GM12878 (cell line): Measurements from ENCODE around the gene OTOA. TPM values are rescaled to one million over a fixed set of nuclear protein-coding genes. Genes with fewer than 3 reads are reported as not detected.
"Not testable (repeated sequence)": the region's sequence is repeated elsewhere in the genome, so short reads cannot be mapped to it uniquely, and the experiment has no call there.

ENCODE experiments used
- ATAC-seq: fragments of 200-7000 bp; cut with Tn5 transposase; 3 replicates; pipeline ENCODE4 v1.9.1; 2020; ENCODE audit warnings: mild to moderate bottlenecking, moderate library complexity
- BruUV-seq: library from RNA; stranded (reverse); fragments of 400-500 nt; replicated peaks from 2 replicates; lab custom pipeline; 2021; lab: Mats Ljungman, UMichigan
- CTCF ChIA-PET: fragments of 300-600 bp; sonication (Branson Sonifier 250); formaldehyde crosslinking; extraction: SDS; loops from one replicate; lab custom pipeline; 2021; ENCODE audit warnings: inconsistent platforms; lab: Yijun Ruan, JAX
- POLR2A ChIA-PET: fragments of 350-600 bp; formaldehyde crosslinking; extraction: SDS; loops from one replicate; lab custom pipeline; 2021; ENCODE audit warnings: inconsistent platforms; lab: Charles Lee
- RAD21 ChIA-PET: fragments of 300-600 bp; sonication (Branson Sonifier 250); formaldehyde crosslinking; loops from one replicate; lab custom pipeline; 2023; ENCODE audit warnings: antibody characterized with exemption; ENCODE audit not compliant: unreplicated experiment; lab: Charles Lee
- SMC1A ChIA-PET: fragments of 300-600 bp; sonication (Branson Sonifier 250); formaldehyde crosslinking; loops from one replicate; lab custom pipeline; 2023; ENCODE audit not compliant: unreplicated experiment, uncharacterized antibody; lab: Charles Lee
- DNase-seq: peaks from one replicate; pipeline ENCODE4 v3.0.0-alpha.2; 2011; ENCODE audit warnings: low read depth, low spot score
- FAIRE-seq: peaks from 3 replicates; lab custom pipeline; 2011; peaks lifted over from hg19 to GRCh38; lab: Jason Lieb, UNC
- H2AFZ ChIP-seq: 2 replicates; pipeline ENCODE4 v1.6.0; 2011; ENCODE audit warnings: low read depth, low read length, control low read depth; ENCODE audit not compliant: control insufficient read depth
- H3K27ac ChIP-seq: 2 replicates; pipeline ENCODE4 v1.5.1; 2011; ENCODE audit warnings: control low read depth; ENCODE audit not compliant: control insufficient read depth, insufficient read depth
- H3K27me3 ChIP-seq, 2 experiments: replicated peaks in 1 of 2; 2 replicates each; pipeline versions ENCODE4 v1.6.0 to v1.6.1; 2011; ENCODE audit warnings: low read length in 1 of 2; ENCODE audit not compliant: control insufficient read depth in 2 of 2, insufficient read depth in 2 of 2
- H3K36me3 ChIP-seq, 2 experiments: 2 replicates each; pipeline ENCODE4 v1.5.1; 2011; ENCODE audit warnings: low read length in 1 of 2; ENCODE audit not compliant: control insufficient read depth in 2 of 2, insufficient read depth in 2 of 2
- H3K4me1 ChIP-seq: 2 replicates; pipeline ENCODE4 v1.6.1; 2011; ENCODE audit warnings: mild to moderate bottlenecking, low read length, moderate library complexity, mixed read lengths; ENCODE audit not compliant: control insufficient read depth, insufficient read depth
- H3K4me2 ChIP-seq: 2 replicates; pipeline ENCODE4 v1.6.0; 2011; ENCODE audit warnings: control low read depth; ENCODE audit not compliant: control insufficient read depth, insufficient read depth
- H3K4me3 ChIP-seq: fragments of 200-600 bp; sonication (generic); 2 replicates; pipeline ENCODE4 v1.5.1; 2016
- H3K79me2 ChIP-seq: 2 replicates; pipeline ENCODE4 v1.6.0; 2011; ENCODE audit warnings: low read length; ENCODE audit not compliant: control insufficient read depth, insufficient read depth
- H3K9ac ChIP-seq: 2 replicates; pipeline ENCODE4 v1.8.0; 2011; ENCODE audit warnings: low read length, control low read depth, mixed read lengths; ENCODE audit not compliant: control insufficient read depth, insufficient read depth
- H3K9me3 ChIP-seq: replicated peaks from 3 replicates; pipeline ENCODE4 v1.5.1; 2011; ENCODE audit warnings: mild to moderate bottlenecking, low read length; ENCODE audit not compliant: control insufficient read depth, insufficient read depth
- H4K20me1 ChIP-seq: 2 replicates; pipeline ENCODE4 v1.6.0; 2011; ENCODE audit not compliant: control insufficient read depth, insufficient read depth
- CBFB ChIP-seq: IDR thresholded peaks from 2 replicates; pipeline ENCODE4 v1.6.1; 2016; ENCODE audit warnings: antibody characterized with exemption, low read depth
- EP300 ChIP-seq, 2 experiments: fragments of 150-350 bp in 1 of 2; IDR thresholded peaks; 2 replicates each; pipeline ENCODE4 v1.6.1; 2011 to 2012; ENCODE audit warnings: low read depth in 2 of 2, low read length in 2 of 2, borderline replicate concordance in 1 of 2, improper control_type of control experiment in 1 of 2, inconsistent platforms in 1 of 2; ENCODE audit not compliant: control insufficient read depth in 1 of 2
- FOXK2 ChIP-seq: fragments of 450-650 bp; IDR thresholded peaks from 2 replicates; pipeline ENCODE4 v1.6.1; 2017; ENCODE audit warnings: mild to moderate bottlenecking, moderate library complexity
- RELA ChIP-seq: fragments of 450-650 bp; IDR thresholded peaks from 2 replicates; pipeline ENCODE4 v1.8.0; 2014; ENCODE audit warnings: borderline replicate concordance; ENCODE audit not compliant: partially characterized antibody
- SRF ChIP-seq, 2 experiments: IDR thresholded peaks; 2 replicates each; pipeline ENCODE4 v1.6.1; 2011; ENCODE audit warnings: low read depth in 2 of 2, low read length in 2 of 2, mild to moderate bottlenecking in 1 of 2, moderate library complexity in 1 of 2
- WGBS: methylation state at CpG from one replicate; pipeline ENCODE4 v1.1.6; 2016; ENCODE audit warnings: low lambda C conversion rate; ENCODE audit not compliant: insufficient replicate concordance, insufficient coverage; ENCODE audit errors: missing lambda C conversion rate; 5-methylcytosine and 5-hydroxymethylcytosine counted together
- in situ Hi-C: fragments of 300-500 bp; cut with MboI; formaldehyde crosslinking; loops from 9 replicates; pipeline ENCODE4 v1.14.3; 2018; ENCODE audit warnings: mixed read lengths
- intact Hi-C: fragments of 100-400 bp; cut with micrococcal nuclease; formaldehyde crosslinking; loops from one replicate; pipeline ENCODE4 v1.14.2; 2022; ENCODE audit not compliant: unreplicated experiment
- polyA plus RNA-seq, 11 experiments: library from polyadenylated mRNA; depleted of rRNA in 4 of 11; unstranded in 6 of 11; stranded (reverse) in 5 of 11; fragments of >200 nt; fragmentation: Nextera tagmentation in 4 of 11; fragmentation: Illumina TruSeq in 1 of 11; extraction: Ambion mirVana in 4 of 11; extraction: Trizol in 1 of 11; gene quantifications; 1 replicate in 1 of 11; 2 replicates in 10 of 11; pipeline versions ENCODE4 v1.2.1 to v1.2.3, GENCODE V29; 2011 to 2016; ENCODE audit warnings: inconsistent platforms in 2 of 11, missing spikeins in 2 of 11, low read depth in 1 of 11
- total RNA-seq, 4 experiments: library from RNA; depleted of rRNA in 3 of 4; stranded (reverse); fragments of >200 nt in 3 of 4; fragmentation: Illumina TruSeq in 1 of 4; extraction: Trizol in 1 of 4; gene quantifications; 2 replicates each; pipeline versions ENCODE4 v1.2.1 to v1.2.3, GENCODE V29; 2013 to 2021
- TF ChIP-seq, protein P1 (sequence below): IDR thresholded peaks from 2 replicates; pipeline ENCODE4 v1.6.1; 2011; ENCODE audit warnings: low read depth, low read length, improper control_type of control experiment, borderline replicate concordance
- TF ChIP-seq, protein P2 (sequence below): IDR thresholded peaks from 2 replicates; pipeline ENCODE4 v1.6.1; 2012; ENCODE audit warnings: improper control_type of control experiment, low read depth, low read length; ENCODE audit not compliant: insufficient replicate concordance
- TF ChIP-seq, protein P3 (sequence below): fragments of 450-650 bp; IDR thresholded peaks from 2 replicates; pipeline ENCODE4 v1.6.1; 2016; ENCODE audit warnings: mild to moderate bottlenecking

Gene OTOA
- total and polyA plus RNA-seq, 10 of the 15 experiments (the other 5 are each of a cell fraction or from before 2014, with no cell fraction given): 0.33 to 1.5 (median 0.61) TPM

DNA sequence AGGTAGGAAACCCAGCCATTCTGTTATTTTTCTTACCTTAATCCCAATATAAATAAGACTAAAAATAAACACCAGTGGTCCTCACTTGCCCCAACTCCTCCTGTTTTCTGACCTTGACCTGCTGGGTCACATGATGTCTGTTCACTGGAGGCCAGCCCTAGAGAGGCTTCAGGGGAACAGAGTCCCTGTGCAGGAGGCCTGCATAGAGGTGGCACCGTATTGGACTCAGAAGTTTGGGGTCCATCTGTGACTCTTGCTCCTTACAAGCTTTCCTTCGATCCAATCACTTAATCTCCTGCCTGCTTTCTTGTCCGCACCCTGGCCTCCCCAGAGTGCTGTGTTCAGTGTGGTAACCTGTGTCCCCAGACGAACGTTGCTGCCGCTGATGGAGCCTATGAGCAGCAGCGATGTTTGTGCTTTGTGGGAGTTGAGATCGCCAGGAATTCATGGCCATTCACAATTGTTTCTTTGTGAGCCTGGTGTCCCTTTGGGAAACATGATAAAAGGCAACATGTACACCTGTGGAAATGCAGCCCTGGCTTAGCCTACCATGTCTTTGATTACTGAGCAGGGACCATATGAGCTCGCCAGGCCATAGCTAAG lies 16.1 kb upstream of the OTOA start (continued):
- no peak; a peak in 2 of 4 replicates for TF ChIP-seq EP300 (IDR thresholded peaks at IDR 0.05; ENCODE audit: borderline replicate concordance in 1 of 2, control insufficient read depth in 1 of 2, low read depth in 2 of 2, low read length in 2 of 2)
- no peak for TF ChIP-seq RELA
- peak; percentile 10; the same call in 1 of the 2 replicates for TF ChIP-seq CBFB
- TF ChIP-seq, protein P1, sequence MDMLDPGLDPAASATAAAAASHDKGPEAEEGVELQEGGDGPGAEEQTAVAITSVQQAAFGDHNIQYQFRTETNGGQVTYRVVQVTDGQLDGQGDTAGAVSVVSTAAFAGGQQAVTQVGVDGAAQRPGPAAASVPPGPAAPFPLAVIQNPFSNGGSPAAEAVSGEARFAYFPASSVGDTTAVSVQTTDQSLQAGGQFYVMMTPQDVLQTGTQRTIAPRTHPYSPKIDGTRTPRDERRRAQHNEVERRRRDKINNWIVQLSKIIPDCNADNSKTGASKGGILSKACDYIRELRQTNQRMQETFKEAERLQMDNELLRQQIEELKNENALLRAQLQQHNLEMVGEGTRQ: no peak
- TF ChIP-seq SRF (IDR thresholded peaks at IDR 0.05; ENCODE audit: low read depth in 2 of 2, low read length in 2 of 2): no peak
- TF ChIP-seq, protein P2, sequence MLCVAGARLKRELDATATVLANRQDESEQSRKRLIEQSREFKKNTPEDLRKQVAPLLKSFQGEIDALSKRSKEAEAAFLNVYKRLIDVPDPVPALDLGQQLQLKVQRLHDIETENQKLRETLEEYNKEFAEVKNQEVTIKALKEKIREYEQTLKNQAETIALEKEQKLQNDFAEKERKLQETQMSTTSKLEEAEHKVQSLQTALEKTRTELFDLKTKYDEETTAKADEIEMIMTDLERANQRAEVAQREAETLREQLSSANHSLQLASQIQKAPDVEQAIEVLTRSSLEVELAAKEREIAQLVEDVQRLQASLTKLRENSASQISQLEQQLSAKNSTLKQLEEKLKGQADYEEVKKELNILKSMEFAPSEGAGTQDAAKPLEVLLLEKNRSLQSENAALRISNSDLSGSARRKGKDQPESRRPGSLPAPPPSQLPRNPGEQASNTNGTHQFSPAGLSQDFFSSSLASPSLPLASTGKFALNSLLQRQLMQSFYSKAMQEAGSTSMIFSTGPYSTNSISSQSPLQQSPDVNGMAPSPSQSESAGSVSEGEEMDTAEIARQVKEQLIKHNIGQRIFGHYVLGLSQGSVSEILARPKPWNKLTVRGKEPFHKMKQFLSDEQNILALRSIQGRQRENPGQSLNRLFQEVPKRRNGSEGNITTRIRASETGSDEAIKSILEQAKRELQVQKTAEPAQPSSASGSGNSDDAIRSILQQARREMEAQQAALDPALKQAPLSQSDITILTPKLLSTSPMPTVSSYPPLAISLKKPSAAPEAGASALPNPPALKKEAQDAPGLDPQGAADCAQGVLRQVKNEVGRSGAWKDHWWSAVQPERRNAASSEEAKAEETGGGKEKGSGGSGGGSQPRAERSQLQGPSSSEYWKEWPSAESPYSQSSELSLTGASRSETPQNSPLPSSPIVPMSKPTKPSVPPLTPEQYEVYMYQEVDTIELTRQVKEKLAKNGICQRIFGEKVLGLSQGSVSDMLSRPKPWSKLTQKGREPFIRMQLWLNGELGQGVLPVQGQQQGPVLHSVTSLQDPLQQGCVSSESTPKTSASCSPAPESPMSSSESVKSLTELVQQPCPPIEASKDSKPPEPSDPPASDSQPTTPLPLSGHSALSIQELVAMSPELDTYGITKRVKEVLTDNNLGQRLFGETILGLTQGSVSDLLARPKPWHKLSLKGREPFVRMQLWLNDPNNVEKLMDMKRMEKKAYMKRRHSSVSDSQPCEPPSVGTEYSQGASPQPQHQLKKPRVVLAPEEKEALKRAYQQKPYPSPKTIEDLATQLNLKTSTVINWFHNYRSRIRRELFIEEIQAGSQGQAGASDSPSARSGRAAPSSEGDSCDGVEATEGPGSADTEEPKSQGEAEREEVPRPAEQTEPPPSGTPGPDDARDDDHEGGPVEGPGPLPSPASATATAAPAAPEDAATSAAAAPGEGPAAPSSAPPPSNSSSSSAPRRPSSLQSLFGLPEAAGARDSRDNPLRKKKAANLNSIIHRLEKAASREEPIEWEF: no peak
- TF ChIP-seq, protein P3, sequence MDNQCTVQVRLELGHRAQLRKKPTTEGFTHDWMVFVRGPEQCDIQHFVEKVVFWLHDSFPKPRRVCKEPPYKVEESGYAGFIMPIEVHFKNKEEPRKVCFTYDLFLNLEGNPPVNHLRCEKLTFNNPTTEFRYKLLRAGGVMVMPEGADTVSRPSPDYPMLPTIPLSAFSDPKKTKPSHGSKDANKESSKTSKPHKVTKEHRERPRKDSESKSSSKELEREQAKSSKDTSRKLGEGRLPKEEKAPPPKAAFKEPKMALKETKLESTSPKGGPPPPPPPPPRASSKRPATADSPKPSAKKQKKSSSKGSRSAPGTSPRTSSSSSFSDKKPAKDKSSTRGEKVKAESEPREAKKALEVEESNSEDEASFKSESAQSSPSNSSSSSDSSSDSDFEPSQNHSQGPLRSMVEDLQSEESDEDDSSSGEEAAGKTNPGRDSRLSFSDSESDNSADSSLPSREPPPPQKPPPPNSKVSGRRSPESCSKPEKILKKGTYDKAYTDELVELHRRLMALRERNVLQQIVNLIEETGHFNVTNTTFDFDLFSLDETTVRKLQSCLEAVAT: no peak
- TF ChIP-seq FOXK2: no peak

DNA sequence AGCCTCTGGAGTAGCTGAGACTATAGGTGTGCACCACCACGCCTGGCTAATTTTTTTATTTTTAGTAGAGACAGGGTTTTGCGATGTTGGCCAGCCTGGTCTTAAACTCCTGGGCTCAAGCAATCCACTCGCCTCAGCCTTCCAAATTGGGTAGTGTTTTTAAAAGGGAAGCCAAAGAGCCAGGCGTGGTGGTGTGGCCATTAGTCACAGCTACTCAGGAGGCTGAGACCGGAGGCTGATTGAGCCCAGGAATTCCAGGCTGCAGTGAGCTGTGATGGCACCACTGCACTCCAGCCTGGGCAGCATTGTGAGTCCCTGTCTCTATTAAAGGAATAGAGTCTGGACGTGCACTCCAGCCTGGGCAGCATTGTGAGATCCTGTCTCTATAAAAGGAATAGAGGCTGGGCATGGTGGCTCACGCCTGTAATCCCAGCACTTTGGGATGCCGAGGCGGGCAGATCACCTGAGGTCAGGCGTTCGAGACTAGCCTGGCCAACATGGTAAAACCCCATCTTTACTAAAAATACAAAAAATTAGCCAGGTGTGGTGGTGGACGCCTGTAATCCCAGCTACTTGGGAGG lies 13.9 kb upstream of the OTOA start:
- intact Hi-C loops, BruUV-seq, H3K9ac ChIP-seq, H3K4me2 ChIP-seq, H3K79me2 ChIP-seq, H2AFZ ChIP-seq, H3K4me3 ChIP-seq, FAIRE-seq, H3K27me3 ChIP-seq, DNase-seq, H3K36me3 ChIP-seq, H3K9me3 ChIP-seq, H3K27ac ChIP-seq, ATAC-seq, H4K20me1 ChIP-seq: not testable (repeated sequence)
- 91% methylated on average over 12 of the region's 12 CpGs for WGBS
- ChIA-PET RAD21 (interaction anchor here (1.5 kb wide), 1 partner anchor 8 kb away, joined by 3 read pairs; no protein-coding TSS in a partner anchor), CTCF (interaction anchor here (0.6 to 10.1 kb wide), 3 partner anchors 8 to 87 kb away, joined by 3 to 100 read pairs (median 4); no protein-coding TSS in a partner anchor), SMC1A (interaction anchor here (0.9 to 2.2 kb wide), 4 partner anchors 7 to 59 kb away, joined by 3 to 6 read pairs (median 4); no protein-coding TSS in a partner anchor), POLR2A (interaction anchor here (1.4 kb wide), 1 partner anchor 7 kb away, joined by 3 read pairs; no protein-coding TSS in a partner anchor)
- peaks cover 26% of the 10 kb centered on the region for H3K4me1 ChIP-seq
- in situ Hi-C loops: loop anchor here (10.0 kb wide), 1 partner anchor 55 kb away; no protein-coding TSS in a partner anchor
